IMR-90 (cell line): ENCODE measurements around the gene EBF4. TPM values are rescaled to one million over a fixed set of nuclear protein-coding genes. Genes with fewer than 3 reads are reported as not detected.

Source experiments
- ATAC-seq: fragments of 200-7000 bp; cut with Tn5 transposase; 2 replicates; pipeline ENCODE4 v1.9.1; 2020; ENCODE audit warnings: low read depth, mild to moderate bottlenecking, moderate library complexity
- BruUV-seq: library from RNA; stranded (reverse); fragments of 400-500 nt; replicated peaks from 2 replicates; lab custom pipeline; 2021; lab: Mats Ljungman, UMichigan
- CTCF ChIA-PET: fragments of 300-600 bp; formaldehyde crosslinking; extraction: SDS; loops from one replicate; lab custom pipeline; 2021; ENCODE audit warnings: antibody characterized with exemption; lab: Yijun Ruan, JAX
- POLR2A ChIA-PET: fragments of 300-600 bp; sonication (Branson Sonifier 250); formaldehyde crosslinking; loops from one replicate; lab custom pipeline; 2022; ENCODE audit warnings: antibody characterized with exemption; ENCODE audit not compliant: unreplicated experiment; lab: Charles Lee
- DNase-seq: peaks from one replicate; pipeline ENCODE4 v3.0.0; 2013
- H2AFZ ChIP-seq: replicated peaks from 2 replicates; pipeline ENCODE3; 2013; ENCODE audit warnings: low read length, mild to moderate bottlenecking; ENCODE audit not compliant: poor library complexity
- H2AK5ac ChIP-seq: 2 replicates; pipeline ENCODE4 v1.6.1; 2013; ENCODE audit warnings: low read depth, low read length, inconsistent platforms
- H2AK9ac ChIP-seq: replicated peaks from 2 replicates; pipeline ENCODE3; 2013; ENCODE audit warnings: mild to moderate bottlenecking, low read depth, low read length, moderate library complexity; ENCODE audit not compliant: poor library complexity
- H2BK120ac ChIP-seq: 2 replicates; pipeline ENCODE4 v1.6.1; 2013; ENCODE audit warnings: low read depth, low read length, inconsistent platforms
- H2BK15ac ChIP-seq: 3 replicates; pipeline ENCODE4 v1.6.1; 2013; ENCODE audit warnings: low read depth, low read length, inconsistent platforms
- H2BK20ac ChIP-seq: 2 replicates; pipeline ENCODE4 v1.6.1; 2013; ENCODE audit warnings: low read depth, mild to moderate bottlenecking, inconsistent platforms, low read length, moderate library complexity
- H2BK5ac ChIP-seq: 2 replicates; pipeline ENCODE4 v1.6.1; 2013; ENCODE audit warnings: mild to moderate bottlenecking, low read depth, low read length, inconsistent platforms; ENCODE audit not compliant: poor library complexity, severe bottlenecking
- H3K14ac ChIP-seq: replicated peaks from 2 replicates; pipeline ENCODE4 v1.6.1; 2013; ENCODE audit warnings: low read depth, low read length, inconsistent platforms
- H3K18ac ChIP-seq: 2 replicates; pipeline ENCODE4 v1.6.1; 2013; ENCODE audit warnings: low read depth, low read length, control low read depth
- H3K23ac ChIP-seq: 2 replicates; pipeline ENCODE4 v1.6.1; 2013; ENCODE audit warnings: low read depth, low read length, inconsistent platforms
- H3K27ac ChIP-seq: 2 replicates; pipeline ENCODE4 v1.5.1; 2013; ENCODE audit warnings: mild to moderate bottlenecking, control low read depth, low read length; ENCODE audit not compliant: insufficient read depth
- H3K27me3 ChIP-seq: 2 replicates; pipeline ENCODE4 v1.6.1; 2013; ENCODE audit warnings: low read length; ENCODE audit not compliant: control insufficient read depth, insufficient read depth
- H3K36me3 ChIP-seq: 2 replicates; pipeline ENCODE4 v1.6.1; 2013; ENCODE audit warnings: low read length, mixed read lengths; ENCODE audit not compliant: control insufficient read depth, insufficient read depth
- H3K4ac ChIP-seq: 2 replicates; pipeline ENCODE4 v1.6.1; 2013; ENCODE audit warnings: low read depth, low read length, inconsistent platforms
- H3K4me1 ChIP-seq: 2 replicates; pipeline ENCODE4 v1.6.1; 2013; ENCODE audit warnings: low read length, mixed read lengths; ENCODE audit not compliant: control insufficient read depth, insufficient read depth
- H3K4me2 ChIP-seq: 2 replicates; pipeline ENCODE4 v1.6.1; 2013; ENCODE audit warnings: low read depth, mild to moderate bottlenecking, control low read depth, low read length, moderate library complexity
- H3K4me3 ChIP-seq: 2 replicates; pipeline ENCODE4 v1.5.1; 2013; ENCODE audit warnings: low read depth, mild to moderate bottlenecking, control low read depth, low read length, moderate library complexity; ENCODE audit not compliant: insufficient read depth
- H3K56ac ChIP-seq: 2 replicates; pipeline ENCODE4 v1.6.1; 2013; ENCODE audit warnings: low read length, inconsistent platforms; ENCODE audit not compliant: insufficient read depth; ENCODE audit errors: extremely low read depth
- H3K79me1 ChIP-seq, 2 experiments: 2 replicates each; pipeline ENCODE4 v1.6.1; 2013; ENCODE audit warnings: low read length in 2 of 2, inconsistent platforms in 1 of 2, low read depth in 1 of 2
- H3K9ac ChIP-seq: 2 replicates; pipeline ENCODE4 v1.6.1; 2013; ENCODE audit warnings: low read depth, low read length, control low read depth
- H3K9me1 ChIP-seq: 2 replicates; pipeline ENCODE4 v1.6.1; 2013; ENCODE audit warnings: low read length, inconsistent platforms; ENCODE audit not compliant: insufficient read depth
- H3K9me3 ChIP-seq: 2 replicates; pipeline ENCODE4 v1.6.1; 2013; ENCODE audit warnings: low read length; ENCODE audit not compliant: control insufficient read depth, insufficient read depth
- H4K20me1 ChIP-seq: 2 replicates; pipeline ENCODE4 v1.6.1; 2013; ENCODE audit warnings: low read length, inconsistent platforms; ENCODE audit not compliant: insufficient read depth
- H4K5ac ChIP-seq: 2 replicates; pipeline ENCODE4 v1.6.1; 2013; ENCODE audit warnings: mild to moderate bottlenecking, low read depth, low read length, control low read depth
- H4K8ac ChIP-seq, 2 experiments: 2 replicates each; pipeline ENCODE4 v1.6.1; 2013; ENCODE audit warnings: low read depth in 2 of 2, low read length in 2 of 2, control low read depth in 1 of 2, inconsistent platforms in 1 of 2
- H4K91ac ChIP-seq: 2 replicates; pipeline ENCODE4 v1.6.1; 2013; ENCODE audit warnings: low read depth, low read length, inconsistent platforms; ENCODE audit not compliant: insufficient read depth
- BHLHE40 ChIP-seq: fragments of 150-350 bp; IDR thresholded peaks from 2 replicates; pipeline ENCODE4 v1.6.1; 2016; ENCODE audit warnings: mild to moderate bottlenecking, low read depth, low read length
- CEBPB ChIP-seq: IDR thresholded peaks from 2 replicates; pipeline ENCODE4 v1.6.1; 2012; ENCODE audit warnings: low read depth, low read length, improper control_type of control experiment
- CHD1 ChIP-seq: IDR thresholded peaks from 2 replicates; pipeline ENCODE4 v1.6.1; 2012; ENCODE audit warnings: low read depth, low read length, improper control_type of control experiment
- ELK1 ChIP-seq: fragments of 150-350 bp; IDR thresholded peaks from 2 replicates; pipeline ENCODE4 v1.6.1; 2016; ENCODE audit warnings: low read depth, mild to moderate bottlenecking, low read length, moderate library complexity, borderline replicate concordance
- FOS ChIP-seq: fragments of 150-350 bp; IDR thresholded peaks from 2 replicates; pipeline ENCODE4 v1.6.1; 2016; ENCODE audit warnings: low read depth, low read length
- MAFK ChIP-seq: IDR thresholded peaks from 2 replicates; pipeline ENCODE4 v1.6.1; 2012; ENCODE audit warnings: low read depth, low read length, improper control_type of control experiment
- RAD21 ChIP-seq: IDR thresholded peaks from 2 replicates; pipeline ENCODE4 v1.6.1; 2012; ENCODE audit warnings: low read length, improper control_type of control experiment
- RFX5 ChIP-seq: IDR thresholded peaks from 2 replicates; pipeline ENCODE4 v1.8.0; 2012; ENCODE audit warnings: low read depth, mild to moderate bottlenecking, low read length, moderate library complexity
- USF2 ChIP-seq: fragments of 150-350 bp; IDR thresholded peaks from 2 replicates; pipeline ENCODE4 v1.6.1; 2017; ENCODE audit warnings: mild to moderate bottlenecking, antibody characterized with exemption, low read length, low read depth
- WGBS, 2 experiments: methylation state at CpG; one replicate each; pipeline versions ENCODE4 v1.1.5 to v1.1.7; 2013; ENCODE audit warnings: missing lambda C conversion rate in 2 of 2; ENCODE audit not compliant: insufficient read length in 1 of 2; ENCODE audit errors: extremely low coverage in 2 of 2; 5-methylcytosine and 5-hydroxymethylcytosine counted together
- dilution Hi-C: fragments of 300-500 bp; cut with HindIII; formaldehyde crosslinking; loops from one replicate; pipeline ENCODE4 v1.14.3; 2018; ENCODE audit warnings: low sequenced_read_pairs; ENCODE audit not compliant: unreplicated experiment
- in situ Hi-C: fragments of 300-500 bp; cut with MboI; formaldehyde crosslinking; loops from 3 replicates; pipeline ENCODE4 v1.14.3; 2019; ENCODE audit warnings: low sequenced_read_pairs, inconsistent platforms, mixed read lengths
- intact Hi-C: fragments of 100-400 bp; cut with micrococcal nuclease; formaldehyde crosslinking; loops from 2 replicates; pipeline ENCODE4 v1.10.0; 2022
- polyA plus RNA-seq, 3 experiments: library from polyadenylated mRNA; depleted of rRNA; stranded (reverse); fragments of >200 nt; gene quantifications; 2 replicates each; pipeline ENCODE4 v1.2.3, GENCODE V29; 2012; ENCODE audit warnings: low replicate concordance in 1 of 3
- total RNA-seq: library from RNA; depleted of rRNA; stranded (reverse); fragments of >200 nt; gene quantifications from 2 replicates; pipeline ENCODE4 v1.2.3, GENCODE V29; 2012
- TF ChIP-seq, protein P1 (sequence below): conservative IDR thresholded peaks from 2 replicates; pipeline ENCODE4 v1.5.1; 2012; ENCODE audit warnings: mild to moderate bottlenecking, low read depth, low read length, improper control_type of control experiment

Gene EBF4
- total and polyA plus RNA-seq, 2 of the 4 experiments (the other 2 are of a cell fraction), result 0.18 to 1.1 TPM

- Histone ChIP-seq H4K5ac (no peak overlapping the region), H4K8ac (no peak overlapping the region), H3K4me3 (no peak overlapping the region), H2BK20ac (no peak overlapping the region), H3K9ac (no peak overlapping the region), H4K91ac (no peak overlapping the region), H2BK15ac (no peak overlapping the region), H3K27me3 (no peaks in the 10 kb centered on the region), H3K36me3 (peaks cover 70% of the 10 kb centered on the region), H2BK5ac (no peak overlapping the region), H3K9me3 (no peaks in the 10 kb centered on the region), H4K20me1 (peaks cover 57% of the 10 kb centered on the region), H2BK120ac (no peak overlapping the region), H3K56ac (no peak overlapping the region), H3K18ac (no peak overlapping the region), H2AK5ac (no peak overlapping the region), H3K23ac (no peak overlapping the region), H3K4ac (no peak overlapping the region), H2AFZ (no peak overlapping the region), H3K4me2 (no peak overlapping the region), H3K27ac (no peak overlapping the region), H3K4me1 (peaks cover 5% of the 10 kb centered on the region), H3K14ac (no peak overlapping the region), H3K79me1 (peaks cover 26 to 52% of the 10 kb centered on the region in 2 experiments), H2AK9ac (peak overlapping the region; percentile 75), H3K9me1 (peaks cover 13% of the 10 kb centered on the region)
- no peak for ATAC-seq
- BruUV-seq, result no TSS peak
- TF ChIP-seq USF2 (no peak), CEBPB (no peak), ELK1 (no peak), FOS (no peak), MAFK (no peak), CHD1 (no peak), RFX5 (no peak), BHLHE40 (no peak), RAD21 (no peak)
- TF ChIP-seq, protein P1, sequence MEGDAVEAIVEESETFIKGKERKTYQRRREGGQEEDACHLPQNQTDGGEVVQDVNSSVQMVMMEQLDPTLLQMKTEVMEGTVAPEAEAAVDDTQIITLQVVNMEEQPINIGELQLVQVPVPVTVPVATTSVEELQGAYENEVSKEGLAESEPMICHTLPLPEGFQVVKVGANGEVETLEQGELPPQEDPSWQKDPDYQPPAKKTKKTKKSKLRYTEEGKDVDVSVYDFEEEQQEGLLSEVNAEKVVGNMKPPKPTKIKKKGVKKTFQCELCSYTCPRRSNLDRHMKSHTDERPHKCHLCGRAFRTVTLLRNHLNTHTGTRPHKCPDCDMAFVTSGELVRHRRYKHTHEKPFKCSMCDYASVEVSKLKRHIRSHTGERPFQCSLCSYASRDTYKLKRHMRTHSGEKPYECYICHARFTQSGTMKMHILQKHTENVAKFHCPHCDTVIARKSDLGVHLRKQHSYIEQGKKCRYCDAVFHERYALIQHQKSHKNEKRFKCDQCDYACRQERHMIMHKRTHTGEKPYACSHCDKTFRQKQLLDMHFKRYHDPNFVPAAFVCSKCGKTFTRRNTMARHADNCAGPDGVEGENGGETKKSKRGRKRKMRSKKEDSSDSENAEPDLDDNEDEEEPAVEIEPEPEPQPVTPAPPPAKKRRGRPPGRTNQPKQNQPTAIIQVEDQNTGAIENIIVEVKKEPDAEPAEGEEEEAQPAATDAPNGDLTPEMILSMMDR, result no peak
- CTCF ChIA-PET, result no interaction called here
- POLR2A ChIA-PET, result no interaction called here
- dilution Hi-C loops (no loop called here), in situ Hi-C loops (no loop called here), intact Hi-C loops (no loop called here)
- whole genome bisulfite sequencing, 2 experiments, result 100% methylated on average over 1 of the region's 12 CpGs; no CpG with 5 or more reads in 1 of the 2 experiments
- DNase-seq, result no peak
Measured at GRCh38 chr20:2656471-2657117, 36.0 kb upstream of the EBF4 start.
